ENCODE measurements around the gene CCIN.

CCIN gene

GRCh38 chr9:36193023-36193422 is 23.8 kb downstream of the CCIN start:
- no peak for DNase-seq

GRCh38 chr9:36194326-36195000 is 25.3 kb downstream of the CCIN start:
- DNase-seq = no peak

- no peak for DNase-seq
Measured at GRCh38 chr9:36204906-36205547, 35.8 kb downstream of the CCIN start.

GRCh38 chr9:36207016-36207415 is 37.8 kb downstream of the CCIN start:
- no peak for DNase-seq

- no peak for DNase-seq
Measured at GRCh38 chr9:36207546-36208012, 38.4 kb downstream of the CCIN start.

GRCh38 chr9:36208521-36209253 is 39.5 kb downstream of the CCIN start:
- no peak for DNase-seq

GRCh38 chr9:36210722-36211121 is 41.5 kb downstream of the CCIN start:
- no peak for DNase-seq

- no peak for DNase-seq
Measured at GRCh38 chr9:36211510-36211909, 42.3 kb downstream of the CCIN start.

- DNase-seq = no peak
Measured at GRCh38 chr9:36213387-36213786, 44.2 kb downstream of the CCIN start.

GRCh38 chr9:36213989-36214388 is 44.8 kb downstream of the CCIN start:
- DNase-seq = no peak

- no peak for DNase-seq
Measured at GRCh38 chr9:36214571-36214970, 45.4 kb downstream of the CCIN start.

GRCh38 chr9:36217256-36217968 is 48.2 kb downstream of the CCIN start:
- no peak for DNase-seq

- no peak for DNase-seq
Measured at GRCh38 chr9:36218011-36218410, 48.8 kb downstream of the CCIN start.

GRCh38 chr9:36218411-36218901 is 49.3 kb downstream of the CCIN start:
- peak; percentile 15 for DNase-seq

All from KG1 (cell line).